HepG2 (cell line): ENCODE data around the gene LDB3.
A peak's percentile ranks its signal among the peaks of the same experiment; 100 is the strongest.

Source experiments
- BHLHE40 ChIP-seq: IDR thresholded peaks from 2 replicates; pipeline ENCODE4 v1.6.1; 2011; ENCODE audit warnings: low read length, improper control_type of control experiment
- CREM ChIP-seq, 2 experiments: sonication (generic) in 1 of 2; formaldehyde crosslinking in 1 of 2; IDR thresholded peaks; 2 replicates each; pipeline versions ENCODE4 v1.4.0 to v1.6.1; 2016 to 2020; ENCODE audit warnings: antibody characterized with exemption in 1 of 2, mild to moderate bottlenecking in 1 of 2, missing genetic modification reagents in 1 of 2
- CTCF ChIP-seq: sonication (generic); formaldehyde crosslinking; IDR thresholded peaks from 2 replicates; pipeline ENCODE4 v1.5.0; 2020; ENCODE audit warnings: mild to moderate bottlenecking, missing genetic modification reagents, moderate library complexity
- EP300 ChIP-seq, 3 experiments: sonication (generic) in 1 of 3; formaldehyde crosslinking in 1 of 3; IDR thresholded peaks; 2 replicates each; pipeline versions ENCODE4 v1.5.1 to v1.6.1; 2011 to 2020; ENCODE audit warnings: low read depth in 2 of 3, low read length in 2 of 3, borderline replicate concordance in 1 of 3, improper control_type of control experiment in 1 of 3, mild to moderate bottlenecking in 1 of 3, missing genetic modification reagents in 1 of 3, moderate library complexity in 1 of 3
- EZH2 ChIP-seq: conservative IDR thresholded peaks from 2 replicates; pipeline ENCODE4 v1.6.1; 2012; ENCODE audit warnings: mild to moderate bottlenecking, low read depth, low read length, moderate library complexity
- HINFP ChIP-seq: sonication (generic); formaldehyde crosslinking; IDR thresholded peaks from 2 replicates; pipeline ENCODE4 v1.4.0; 2020; ENCODE audit warnings: low read depth, mild to moderate bottlenecking, missing genetic modification reagents
- HMGXB4 ChIP-seq, 2 experiments: sonication (generic) in 1 of 2; formaldehyde crosslinking in 1 of 2; IDR thresholded peaks; 2 replicates each; pipeline versions ENCODE4 v1.4.0 to v1.6.1; 2018 to 2020; ENCODE audit warnings: missing genetic modification reagents in 2 of 2, borderline replicate concordance in 1 of 2, low read depth in 1 of 2, mild to moderate bottlenecking in 1 of 2, missing biosample characterization in 1 of 2
- NFYB ChIP-seq: sonication (generic); formaldehyde crosslinking; IDR thresholded peaks from 2 replicates; pipeline ENCODE4 v1.4.0; 2020; ENCODE audit warnings: missing genetic modification reagents
- PBX3 ChIP-seq: sonication (generic); formaldehyde crosslinking; IDR thresholded peaks from 2 replicates; pipeline ENCODE4 v1.8.1; 2023; ENCODE audit warnings: missing genetic modification reagents, inconsistent platforms, borderline replicate concordance
- POLR2AphosphoS5 ChIP-seq: IDR thresholded peaks from 2 replicates; pipeline ENCODE4 v1.6.1; 2012; ENCODE audit warnings: low read depth, low read length
- SUZ12 ChIP-seq: fragments of 150-350 bp; IDR thresholded peaks from 2 replicates; pipeline ENCODE4 v1.6.1; 2014; ENCODE audit warnings: low read depth, low read length
- TOPORS ChIP-seq: sonication (generic); formaldehyde crosslinking; IDR thresholded peaks from 2 replicates; pipeline ENCODE4 v1.8.0; 2023; ENCODE audit warnings: mild to moderate bottlenecking, missing genetic modification reagents
- ZNF547 ChIP-seq: sonication (generic); formaldehyde crosslinking; IDR thresholded peaks from 2 replicates; pipeline ENCODE4 v1.5.1; 2020; ENCODE audit warnings: mild to moderate bottlenecking, missing genetic modification reagents

GRCh38 chr10:86756511-86757112, 88.3 kb downstream of the LDB3 start, which contains the start of gene BMPR1A:
- TF ChIP-seq EP300 (IDR thresholded peaks at IDR 0.05; ENCODE audit: low read depth in 2 of 2, low read length in 2 of 2) (no peak), EP300 (CRISPR knock-in tag; IDR thresholded peaks at IDR 0.05; ENCODE audit: borderline replicate concordance) (no peak), ZNF547 (CRISPR knock-in tag) (no peak), EZH2 (no peak), CREM (IDR thresholded peaks at IDR 0.05) (no peak), CREM (CRISPR knock-in tag; IDR thresholded peaks at IDR 0.05) (no peak), CTCF (CRISPR knock-in tag) (no peak), HMGXB4 (CRISPR knock-in tag; IDR thresholded peaks at IDR 0.05; ENCODE audit: borderline replicate concordance in 1 of 2, low read depth in 1 of 2) (peak in 1 of 2 experiments; percentile 56; a peak in 1 of 4 replicates), NFYB (CRISPR knock-in tag) (no peak), HINFP (CRISPR knock-in tag) (peak; percentile 65; the same call in 1 of the 2 replicates), SUZ12 (no peak), BHLHE40 (no peak), PBX3 (CRISPR knock-in tag) (no peak), POLR2AphosphoS5 (no peak), TOPORS (CRISPR knock-in tag) (no peak)
